Tibial nerve (tissue), 4 donors: ENCODE results near the gene MLLT10. TPM values are rescaled to one million over a fixed set of nuclear protein-coding genes. Genes with fewer than 3 reads are reported as not detected.

Experiments
- DNase-seq, 2 donors: peaks; one replicate each; pipeline ENCODE4 v3.0.0-alpha.2; 2019; ENCODE audit warnings: low spot score in 2 of 2
- H3K27ac ChIP-seq, 4 donors: fragments of 200-600 bp; sonication (generic) in 3 of 4; one replicate each; pipeline ENCODE4 v1.5.1; 2017 to 2019; ENCODE audit warnings: mild to moderate bottlenecking in 1 of 4
- H3K27me3 ChIP-seq, 2 donors: fragments of 200-600 bp; sonication (generic) in 1 of 2; one replicate each; pipeline versions ENCODE4 v1.5.1 to v1.6.0; 2017 to 2019
- H3K36me3 ChIP-seq, 3 donors: fragments of 200-600 bp; sonication (generic); one replicate each; pipeline ENCODE4 v1.5.1; 2018 to 2019
- H3K4me1 ChIP-seq, 4 donors: fragments of 200-600 bp; sonication (generic) in 3 of 4; one replicate each; pipeline ENCODE4 v1.5.1; 2017 to 2019
- H3K4me3 ChIP-seq, 4 donors: fragments of 200-600 bp; sonication (generic) in 3 of 4; one replicate each; pipeline ENCODE4 v1.5.1; 2017 to 2019; ENCODE audit warnings: mild to moderate bottlenecking in 1 of 4, moderate library complexity in 1 of 4
- H3K9me3 ChIP-seq, 4 donors: fragments of 200-600 bp; sonication (generic) in 3 of 4; one replicate each; pipeline ENCODE4 v1.5.1; 2017 to 2019
- EP300 ChIP-seq, 2 donors: sonication (generic); formaldehyde crosslinking; IDR thresholded peaks; one replicate each; pipeline ENCODE4 v1.6.1; 2017; ENCODE audit warnings: antibody characterized with exemption in 2 of 2, mild to moderate bottlenecking in 1 of 2
- POLR2A ChIP-seq, 2 donors: fragments of 450-650 bp; IDR thresholded peaks; one replicate each; pipeline ENCODE4 v1.6.1; 2017; ENCODE audit warnings: antibody characterized with exemption in 2 of 2, mild to moderate bottlenecking in 2 of 2, moderate library complexity in 2 of 2
- whole genome bisulfite sequencing, 2 donors: methylation state at CpG; one replicate each; pipeline ENCODE4 v1.1.5; 2018; 5-methylcytosine and 5-hydroxymethylcytosine counted together
- total RNA-seq, 4 donors: library from RNA; depleted of rRNA; stranded (reverse); fragments of >200 nt; gene quantifications; one replicate each; pipeline ENCODE4 v1.1.0, GENCODE V29; 2016
- TF ChIP-seq, protein P1 (sequence below), 5 experiments: fragments of 200-600 bp in 3 of 5; fragments of 450-650 bp in 2 of 5; sonication (generic) in 3 of 5; IDR thresholded peaks; one replicate each; pipeline ENCODE4 v1.5.1; 2016 to 2019; ENCODE audit warnings: antibody characterized with exemption in 5 of 5, mild to moderate bottlenecking in 3 of 5, moderate library complexity in 2 of 5

Gene MLLT10
- total RNA-seq, 4 donors from 2014 or later, result 40.6 to 60.9 (median 47.5) TPM

DNA sequence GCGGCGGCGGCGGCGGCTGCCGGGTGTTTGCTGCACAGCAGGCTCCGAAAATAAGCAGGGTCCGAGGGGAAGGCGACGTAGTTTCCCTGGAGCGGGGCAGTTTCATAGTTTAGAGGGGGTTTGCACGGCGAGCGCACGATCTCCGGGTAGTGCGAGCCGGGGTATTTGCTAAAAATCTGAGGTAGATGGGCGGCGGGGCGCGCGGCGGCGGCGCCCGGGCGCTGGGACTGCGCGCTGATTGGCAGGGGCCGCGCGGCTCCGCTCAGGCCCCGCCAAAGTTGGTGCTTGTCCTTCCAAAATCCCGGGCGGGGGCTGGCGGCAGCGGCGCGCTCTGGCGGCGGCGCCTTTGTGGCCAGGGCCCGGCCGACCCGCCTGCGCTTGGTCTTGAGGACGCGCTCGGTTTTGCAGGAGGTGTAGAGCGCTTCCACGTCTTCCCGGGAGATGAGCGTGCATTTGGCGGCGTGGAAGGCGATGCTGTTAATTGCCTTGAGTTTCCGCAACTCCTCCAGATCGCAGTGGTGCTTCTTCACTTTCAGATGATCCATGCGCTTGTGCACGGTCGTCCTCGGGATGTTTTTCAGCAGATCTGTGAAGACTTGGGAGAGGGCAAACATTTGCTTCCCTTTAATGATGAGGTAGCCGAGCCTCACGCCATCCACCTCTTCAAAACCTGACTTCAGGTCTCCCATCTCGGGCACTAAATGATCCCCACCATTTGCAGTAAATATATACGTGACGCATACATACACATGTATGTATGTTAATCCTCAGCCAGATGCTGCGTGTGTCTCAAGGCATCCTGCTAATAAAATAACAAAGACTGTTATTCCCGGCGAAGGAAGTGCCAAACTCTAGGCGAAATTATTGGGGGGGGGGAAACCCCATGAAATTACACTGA lies 16.6 kb upstream of the MLLT10 start:
- no peak for DNase-seq
- TF ChIP-seq EP300 (IDR thresholded peaks at IDR 0.05), result peak in 1 of 2 donors; percentile 29
- TF ChIP-seq, protein P1, sequence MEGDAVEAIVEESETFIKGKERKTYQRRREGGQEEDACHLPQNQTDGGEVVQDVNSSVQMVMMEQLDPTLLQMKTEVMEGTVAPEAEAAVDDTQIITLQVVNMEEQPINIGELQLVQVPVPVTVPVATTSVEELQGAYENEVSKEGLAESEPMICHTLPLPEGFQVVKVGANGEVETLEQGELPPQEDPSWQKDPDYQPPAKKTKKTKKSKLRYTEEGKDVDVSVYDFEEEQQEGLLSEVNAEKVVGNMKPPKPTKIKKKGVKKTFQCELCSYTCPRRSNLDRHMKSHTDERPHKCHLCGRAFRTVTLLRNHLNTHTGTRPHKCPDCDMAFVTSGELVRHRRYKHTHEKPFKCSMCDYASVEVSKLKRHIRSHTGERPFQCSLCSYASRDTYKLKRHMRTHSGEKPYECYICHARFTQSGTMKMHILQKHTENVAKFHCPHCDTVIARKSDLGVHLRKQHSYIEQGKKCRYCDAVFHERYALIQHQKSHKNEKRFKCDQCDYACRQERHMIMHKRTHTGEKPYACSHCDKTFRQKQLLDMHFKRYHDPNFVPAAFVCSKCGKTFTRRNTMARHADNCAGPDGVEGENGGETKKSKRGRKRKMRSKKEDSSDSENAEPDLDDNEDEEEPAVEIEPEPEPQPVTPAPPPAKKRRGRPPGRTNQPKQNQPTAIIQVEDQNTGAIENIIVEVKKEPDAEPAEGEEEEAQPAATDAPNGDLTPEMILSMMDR (IDR thresholded peaks at IDR 0.05), result no peak
- H3K36me3 ChIP-seq, result no peaks in the 10 kb centered on the region
- H3K27ac ChIP-seq, result peak overlapping the region; percentile 74 to 99 (median 84)
- no peaks in the 10 kb centered on the region for H3K9me3 ChIP-seq
- H3K27me3 ChIP-seq, result peaks cover 0 to 14% of the 10 kb centered on the region in 2 donors
- peaks cover 0 to 61% (median 2%) of the 10 kb centered on the region in 4 donors for H3K4me1 ChIP-seq
- peak overlapping the region; percentile 44 to 76 (median 51) for H3K4me3 ChIP-seq
- 1 to 2% methylated on average over 38 to 48 of the region's 73 CpGs for WGBS, 2 donors

DNA sequence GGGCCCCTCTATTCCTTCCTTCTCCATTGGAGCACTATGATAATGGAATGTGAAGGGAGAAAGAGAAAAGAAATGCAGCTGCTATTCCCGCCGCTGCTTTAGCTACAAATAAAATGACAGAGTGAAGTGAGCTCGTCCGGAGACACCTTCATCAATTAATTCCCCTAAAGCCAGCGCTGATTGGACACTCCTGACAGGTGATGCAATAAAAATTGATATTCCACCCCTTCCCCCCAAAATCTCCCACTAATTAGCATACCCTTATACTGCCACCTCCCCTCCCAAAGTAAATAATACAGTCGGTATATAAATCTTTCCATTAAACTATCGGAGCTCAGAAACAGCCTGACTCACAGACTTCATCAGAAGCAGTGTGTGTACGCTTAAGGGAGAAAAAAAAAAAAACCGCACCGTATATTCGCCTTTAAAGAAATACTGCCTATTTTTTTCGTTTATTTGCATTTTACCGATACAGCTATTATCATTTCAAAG lies 15.8 kb upstream of the MLLT10 start:
- Histone ChIP-seq H3K4me3 (peak overlapping the region; percentile 44 to 76 (median 51)), H3K4me1 (peaks cover 0 to 62% (median 2%) of the 10 kb centered on the region in 4 donors), H3K36me3 (no peaks in the 10 kb centered on the region), H3K27ac (peak overlapping the region; percentile 74 to 99 (median 84)), H3K9me3 (no peaks in the 10 kb centered on the region), H3K27me3 (peaks cover 0 to 14% of the 10 kb centered on the region in 2 donors)
- TF ChIP-seq EP300 (IDR thresholded peaks at IDR 0.05) (no peak), POLR2A (IDR thresholded peaks at IDR 0.05) (no peak)
- TF ChIP-seq, protein P1 (IDR thresholded peaks at IDR 0.05), result no peak
- 21 to 24% methylated on average over 13 of the region's 13 CpGs for WGBS, 2 donors
- no peak for DNase-seq

DNA sequence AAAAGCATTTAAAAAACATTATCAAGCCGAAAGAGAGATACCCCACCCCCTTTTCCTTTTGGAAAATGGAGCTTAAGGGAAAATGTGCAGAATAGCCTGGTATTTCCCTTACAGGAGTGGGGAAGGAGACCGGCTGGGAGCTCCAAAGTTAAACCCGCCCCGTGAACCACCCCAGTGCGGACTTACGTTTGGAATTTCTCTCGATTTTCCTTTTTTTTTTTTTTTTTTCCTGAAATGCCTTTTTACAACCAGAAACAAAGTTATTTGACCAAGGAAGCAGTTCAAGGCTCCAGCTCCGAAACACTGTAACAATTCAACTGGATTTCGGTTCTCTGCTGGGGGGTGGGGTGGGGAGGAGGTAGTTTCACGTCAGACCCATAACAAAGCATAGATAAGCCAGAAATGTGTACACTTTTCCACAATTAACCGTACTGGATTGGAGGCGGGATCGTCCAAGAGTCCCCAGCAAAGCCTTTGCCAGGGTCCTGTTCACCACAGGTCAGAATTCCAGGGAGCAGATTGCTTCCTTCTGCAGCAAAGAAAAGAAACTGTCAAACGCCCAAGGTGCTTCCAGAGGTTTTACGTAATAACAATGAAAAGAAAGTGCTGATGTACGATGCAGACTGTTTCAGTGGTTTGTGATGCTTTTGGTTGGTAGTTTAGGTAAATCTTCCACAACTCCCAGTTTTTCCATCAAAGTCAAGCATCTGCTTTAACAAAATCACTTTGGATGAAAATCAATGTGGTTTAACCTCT lies 15.2 kb upstream of the MLLT10 start:
- DNase-seq, result no peak
- no peaks in the 10 kb centered on the region for H3K36me3 ChIP-seq
- no peaks in the 10 kb centered on the region for H3K9me3 ChIP-seq
- H3K27ac ChIP-seq, result peak overlapping the region; percentile 74 to 99 (median 84)
- peaks cover 0 to 62% (median 2%) of the 10 kb centered on the region in 4 donors for H3K4me1 ChIP-seq
- H3K4me3 ChIP-seq, result peak overlapping the region; percentile 44 to 76 (median 51)
- 8 to 18% methylated on average over 16 of the region's 16 CpGs for WGBS, 2 donors
- H3K27me3 ChIP-seq, result peaks cover 0 to 14% of the 10 kb centered on the region in 2 donors
- no peak for TF ChIP-seq POLR2A (IDR thresholded peaks at IDR 0.05)
- TF ChIP-seq EP300 (IDR thresholded peaks at IDR 0.05), result no peak

DNA sequence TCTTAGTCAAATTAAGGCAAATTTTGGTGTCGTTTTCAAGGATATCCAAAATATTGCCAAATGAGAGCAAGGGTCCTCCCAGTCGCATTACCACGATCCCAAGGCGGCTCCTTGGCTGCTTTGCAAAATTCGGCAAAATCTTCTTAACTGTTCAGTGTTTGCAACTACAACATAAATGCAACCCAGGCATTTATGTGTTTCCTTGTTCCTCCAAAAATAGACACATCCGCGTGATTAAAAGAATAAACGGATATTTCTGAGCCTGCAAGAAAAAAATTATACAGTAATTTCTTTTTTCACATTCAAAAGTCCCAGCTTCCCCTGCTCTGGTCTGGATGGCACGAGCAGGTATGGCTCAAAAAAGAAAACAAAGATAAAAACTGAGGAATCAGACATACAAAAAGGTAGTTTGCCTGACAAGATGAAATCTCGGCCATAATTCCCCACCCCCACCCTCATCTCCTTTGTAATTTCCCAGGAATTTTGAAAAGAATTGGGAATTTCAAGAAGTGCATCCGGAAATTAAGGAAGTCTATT lies 14.6 kb upstream of the MLLT10 start:
- Histone ChIP-seq H3K4me3 (peak overlapping the region; percentile 44 to 76 (median 51)), H3K27ac (peak overlapping the region; percentile 74 to 99 (median 84)), H3K9me3 (no peaks in the 10 kb centered on the region), H3K36me3 (no peaks in the 10 kb centered on the region), H3K27me3 (peaks cover 0 to 14% of the 10 kb centered on the region in 2 donors), H3K4me1 (peaks cover 0 to 69% (median 2%) of the 10 kb centered on the region in 4 donors)
- no peak for DNase-seq
- TF ChIP-seq POLR2A (IDR thresholded peaks at IDR 0.05) (no peak), EP300 (IDR thresholded peaks at IDR 0.05) (no peak)
- TF ChIP-seq, protein P1 (IDR thresholded peaks at IDR 0.05), result no peak
- WGBS, 2 donors, result 14 to 17% methylated on average over 11 of the region's 11 CpGs

DNA sequence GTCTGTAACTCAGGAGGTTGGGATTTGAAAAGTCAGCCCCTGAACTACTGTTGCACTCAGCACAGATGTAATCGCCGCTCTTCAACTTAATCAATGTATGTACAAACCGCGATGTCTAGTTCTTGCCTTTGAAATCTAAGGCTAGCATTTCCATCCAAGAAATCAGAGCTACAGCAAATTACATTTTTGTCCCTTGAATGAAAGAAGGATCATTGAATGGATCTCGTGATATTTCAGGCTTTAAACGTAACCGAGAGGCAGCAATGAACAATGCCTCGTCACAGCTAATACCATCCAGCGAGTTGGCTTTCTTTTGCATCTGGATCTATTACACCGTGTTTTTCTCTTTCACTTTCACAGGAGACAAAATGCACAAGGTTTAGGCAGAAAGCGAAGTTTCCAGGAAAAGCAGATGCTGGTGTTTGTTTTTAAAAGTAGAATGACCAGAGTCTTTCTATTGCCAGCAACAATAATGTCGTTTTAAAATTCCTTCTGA lies 14.0 kb upstream of the MLLT10 start:
- peak overlapping the region; percentile 44 to 76 (median 51) for H3K4me3 ChIP-seq
- no peak for DNase-seq
- H3K36me3 ChIP-seq, result no peaks in the 10 kb centered on the region
- H3K27me3 ChIP-seq, result peaks cover 0 to 14% of the 10 kb centered on the region in 2 donors
- peak overlapping the region; percentile 74 to 99 (median 84) for H3K27ac ChIP-seq
- 5% methylated on average over 12 of the region's 12 CpGs for WGBS, 2 donors
- peaks cover 0 to 74% (median 2%) of the 10 kb centered on the region in 4 donors for H3K4me1 ChIP-seq
- TF ChIP-seq POLR2A (IDR thresholded peaks at IDR 0.05) (no peak), EP300 (IDR thresholded peaks at IDR 0.05) (peak in 1 of 2 donors; percentile 65)
- TF ChIP-seq, protein P1 (IDR thresholded peaks at IDR 0.05), result no peak
- no peaks in the 10 kb centered on the region for H3K9me3 ChIP-seq
